ENCODE data around the gene RNF112. TPM values are rescaled to one million over a fixed set of nuclear protein-coding genes. Genes with fewer than 3 reads are reported as not detected.

Gene RNF112
- total RNA-seq, 1 experiment from 2014 or later: 0.81 TPM

GRCh38 chr17:19401321-19402010 lies 9.6 kb upstream of the RNF112 start:
- Histone ChIP-seq H3K4ac (ENCODE audit: low read depth, low read length) (no peak overlapping the region), H3T11ph (ENCODE audit: low read length) (no peak overlapping the region), H2BK12ac (ENCODE audit: insufficient read length, low read depth, low read length) (no peak overlapping the region), H3K14ac (ENCODE audit: insufficient read depth, low read length) (no peak overlapping the region), H3K27ac (ENCODE audit: insufficient read length, low read depth, low read length) (no peak overlapping the region), H2BK5ac (ENCODE audit: insufficient read length, low read length) (no peak overlapping the region), H3K9me3 (ENCODE audit: control insufficient read depth, low read depth, low read length) (no peaks in the 10 kb centered on the region), H3K9ac (ENCODE audit: extremely low read depth, insufficient read length, low read length) (no peak overlapping the region), H4K8ac (replicated peaks; ENCODE audit: insufficient read length, low read depth, low read length) (no peak overlapping the region), H3K27me3 (ENCODE audit: insufficient read depth, low read length) (no peaks in the 10 kb centered on the region), H3K79me2 (ENCODE audit: insufficient read depth, low read length) (no peaks in the 10 kb centered on the region), H2BK15ac (ENCODE audit: low read depth, low read length) (no peak overlapping the region), H2AK5ac (ENCODE audit: insufficient read length, low read length) (no peak overlapping the region), H4K5ac (ENCODE audit: insufficient read length, low read depth, low read length) (no peak overlapping the region), H3K23ac (ENCODE audit: insufficient read length, low read depth, low read length) (no peak overlapping the region), H3K23me2 (ENCODE audit: insufficient read length, low read depth, low read length, poor library complexity, severe bottlenecking) (no peaks in the 10 kb centered on the region), H3K4me1 (ENCODE audit: insufficient read depth, low read length) (no peaks in the 10 kb centered on the region; the same call in 1 of the 2 replicates), H3K4me2 (ENCODE audit: insufficient read depth, insufficient read length, low read length) (no peak overlapping the region), H2BK120ac (ENCODE audit: low read depth, low read length, poor library complexity, severe bottlenecking) (no peak overlapping the region), H3K18ac (ENCODE audit: insufficient read length, low read depth, low read length) (no peak overlapping the region), H2BK20ac (ENCODE audit: low read depth, low read length, poor library complexity, severe bottlenecking) (no peak overlapping the region), H4K20me1 (ENCODE audit: control insufficient read depth, insufficient read depth, insufficient read length) (no peaks in the 10 kb centered on the region), H2AFZ (ENCODE audit: low read length) (no peak overlapping the region), H4K91ac (ENCODE audit: insufficient read length, low read depth, low read length) (no peak overlapping the region), H3K79me1 (ENCODE audit: insufficient read depth, low read depth, low read length, poor library complexity, severe bottlenecking) (no peaks in the 10 kb centered on the region), H3K56ac (ENCODE audit: insufficient read length, low read depth, low read length) (no peak overlapping the region)
- TF ChIP-seq CTCF (conservative IDR thresholded peaks at IDR 0.05): no peak
- DNase-seq: no peak
- H3K9me3 Mint-ChIP-seq: no peaks in the 10 kb centered on the region; a peak in 1 of 5 replicates
- peaks cover 9 to 18% of the 10 kb centered on the region in 2 experiments for H3K4me1 Mint-ChIP-seq
- no CpG with 5 or more reads among the region's 8 CpGs for WGBS (ENCODE audit: extremely low coverage, insufficient read length, low lambda C conversion rate)
- no peaks in the 10 kb centered on the region; the same call in 1 of the 2 replicates for H3K27me3 Mint-ChIP-seq (ENCODE audit: low read depth)
- peaks cover 0 to 4% (median 0%) of the 10 kb centered on the region in 3 experiments; a peak in 1 of 7 replicates for H3K36me3 Mint-ChIP-seq (ENCODE audit: insufficient read depth in 1 of 3, low read depth in 3 of 3)
- H3K27ac Mint-ChIP-seq: no peak overlapping the region; a peak in 1 of 7 replicates
- no peak overlapping the region for H3K4me3 Mint-ChIP-seq

All from H9 (cell line).